Measurements from ENCODE around the gene CRTC1.

Gene CRTC1

GRCh38 chr19:18772620-18773587, 89.4 kb downstream of the CRTC1 start:
- no peak for DNase-seq

DNA sequence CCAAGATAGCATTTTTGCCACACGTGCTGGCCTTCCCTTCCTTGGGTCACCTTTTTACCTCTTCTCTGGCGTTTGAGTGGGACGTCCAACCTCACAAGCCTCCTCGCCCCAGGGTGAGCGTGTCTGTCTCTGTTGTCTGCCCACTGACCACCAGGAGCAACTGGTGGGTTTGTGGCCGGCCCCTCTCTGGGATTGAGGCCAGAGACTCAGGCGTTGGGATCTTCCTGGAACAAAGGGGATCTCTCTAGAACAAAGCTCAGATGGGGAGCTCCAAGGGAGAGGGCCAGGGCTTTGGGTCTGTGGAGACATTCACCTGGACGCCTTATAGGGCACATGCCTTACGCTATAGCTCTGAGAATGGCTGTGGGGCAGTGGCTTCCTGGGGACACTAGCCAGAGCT, 90.2 kb downstream of the CRTC1 start:
- no peak for DNase-seq

GRCh38 chr19:18774107-18774506, 90.6 kb downstream of the CRTC1 start:
- DNase-seq: no peak

DNA sequence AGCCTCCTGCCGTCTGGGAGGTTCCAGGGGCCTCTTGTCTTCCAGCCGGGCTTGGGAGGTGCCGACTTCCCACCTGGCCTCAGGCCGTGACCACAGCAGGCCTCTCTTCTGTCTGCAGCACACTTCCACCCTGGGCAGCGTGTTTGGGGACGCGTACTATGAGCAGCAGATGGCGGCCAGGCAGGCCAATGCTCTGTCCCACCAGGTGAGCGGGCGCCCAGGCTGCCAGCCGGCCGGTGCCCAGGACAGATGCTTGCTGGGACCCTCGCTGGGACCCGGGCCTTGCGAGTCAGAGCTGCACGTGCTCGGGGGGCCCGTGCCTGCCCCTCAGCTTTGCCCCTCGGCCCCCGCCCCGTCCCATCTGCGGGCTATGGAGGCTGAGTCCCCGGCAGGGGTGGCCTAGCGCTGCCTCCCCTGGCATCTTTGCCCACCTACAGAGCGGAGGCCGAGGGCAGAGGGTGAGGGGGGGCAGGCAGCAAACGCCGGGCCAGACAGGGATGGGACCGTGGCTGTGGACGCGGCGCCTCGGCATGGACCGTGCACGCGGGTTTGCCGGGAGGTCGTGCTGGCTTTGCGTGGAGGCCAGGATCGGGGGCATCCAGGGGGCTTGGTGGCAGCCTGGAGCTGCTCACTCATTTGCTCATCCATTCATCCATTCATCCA, 91.4 kb downstream of the CRTC1 start:
- DNase-seq: no peak

- no peak for DNase-seq
Measured at GRCh38 chr19:18775586-18776287, 92.3 kb downstream of the CRTC1 start.

DNA sequence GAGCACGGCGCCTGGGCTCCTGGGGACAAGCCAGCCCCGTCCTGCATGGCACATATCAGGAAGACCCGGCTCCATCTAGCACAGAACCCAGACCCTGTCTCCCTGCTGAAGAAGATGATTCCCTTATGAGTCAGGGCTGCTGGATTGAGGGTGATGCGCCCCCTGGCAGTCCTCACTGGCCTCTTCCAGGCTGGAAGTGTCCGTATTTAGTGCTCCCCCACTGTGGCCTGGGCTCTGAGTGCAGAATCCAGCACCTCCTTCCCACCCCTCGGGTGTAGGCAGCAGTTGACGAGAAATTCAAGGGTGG, 92.8 kb downstream of the CRTC1 start:
- no peak for DNase-seq

GRCh38 chr19:18776736-18777135, 93.3 kb downstream of the CRTC1 start:
- no peak for DNase-seq

- no peak for DNase-seq
Measured at GRCh38 chr19:18777301-18778075, 94.0 kb downstream of the CRTC1 start.

DNA sequence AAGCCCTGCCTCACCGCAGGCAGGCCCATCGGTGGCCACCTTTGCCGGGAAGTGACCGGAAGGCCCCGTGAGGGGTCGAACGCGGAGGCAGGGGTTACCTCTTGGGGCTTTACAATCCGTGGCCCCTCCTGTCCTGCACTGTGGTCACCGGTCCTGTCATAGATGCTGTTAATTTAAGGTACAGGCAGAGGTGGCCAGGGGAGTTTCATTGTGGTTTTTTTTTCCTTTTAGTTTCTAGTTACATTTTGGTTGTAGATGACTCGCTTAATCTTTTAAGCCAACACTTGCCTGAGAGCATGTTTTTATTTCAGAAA, 94.6 kb downstream of the CRTC1 start:
- DNase-seq: no peak

DNA sequence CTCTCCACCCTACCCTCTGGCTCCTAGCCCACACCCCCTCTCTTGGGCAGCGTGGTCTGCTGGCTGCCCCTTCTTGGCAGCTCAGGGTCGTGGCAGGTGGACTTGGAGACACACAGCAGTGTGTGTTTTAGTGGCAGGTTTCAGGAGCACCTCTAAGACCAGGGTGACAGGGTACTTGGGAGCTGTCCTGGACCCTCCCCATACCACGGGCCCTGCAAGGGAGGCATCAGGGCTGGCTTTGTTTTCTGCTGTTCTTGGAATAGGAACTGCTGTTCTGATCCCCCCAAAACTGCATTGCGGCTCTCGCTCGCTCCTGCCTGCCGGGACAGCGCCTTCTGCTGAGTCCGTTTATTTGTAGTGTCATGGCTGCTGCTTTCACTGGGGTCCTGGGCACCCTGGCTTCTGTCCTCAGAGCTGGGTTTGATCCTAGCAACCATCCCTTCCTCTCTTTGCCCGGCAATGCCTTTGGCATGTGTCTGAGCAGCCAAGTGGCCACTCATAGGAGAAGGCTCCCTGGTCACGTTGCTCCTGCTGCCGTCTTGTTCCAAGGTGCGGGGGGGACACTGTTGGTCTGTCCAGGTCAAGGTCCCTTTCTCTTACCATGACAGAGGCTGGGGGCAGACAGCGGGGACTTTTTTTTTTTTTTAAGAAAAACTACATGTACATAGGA, 95.5 kb downstream of the CRTC1 start:
- no peak for DNase-seq

GRCh38 chr19:18780081-18780480, 96.6 kb downstream of the CRTC1 start:
- DNase-seq: no peak

GRCh38 chr19:18780631-18781030, 97.2 kb downstream of the CRTC1 start:
- no peak for DNase-seq

- DNase-seq: no peak
Measured at GRCh38 chr19:18781047-18781600, 97.6 kb downstream of the CRTC1 start.

GRCh38 chr19:18781885-18782527, 98.5 kb downstream of the CRTC1 start:
- DNase-seq: no peak

DNA sequence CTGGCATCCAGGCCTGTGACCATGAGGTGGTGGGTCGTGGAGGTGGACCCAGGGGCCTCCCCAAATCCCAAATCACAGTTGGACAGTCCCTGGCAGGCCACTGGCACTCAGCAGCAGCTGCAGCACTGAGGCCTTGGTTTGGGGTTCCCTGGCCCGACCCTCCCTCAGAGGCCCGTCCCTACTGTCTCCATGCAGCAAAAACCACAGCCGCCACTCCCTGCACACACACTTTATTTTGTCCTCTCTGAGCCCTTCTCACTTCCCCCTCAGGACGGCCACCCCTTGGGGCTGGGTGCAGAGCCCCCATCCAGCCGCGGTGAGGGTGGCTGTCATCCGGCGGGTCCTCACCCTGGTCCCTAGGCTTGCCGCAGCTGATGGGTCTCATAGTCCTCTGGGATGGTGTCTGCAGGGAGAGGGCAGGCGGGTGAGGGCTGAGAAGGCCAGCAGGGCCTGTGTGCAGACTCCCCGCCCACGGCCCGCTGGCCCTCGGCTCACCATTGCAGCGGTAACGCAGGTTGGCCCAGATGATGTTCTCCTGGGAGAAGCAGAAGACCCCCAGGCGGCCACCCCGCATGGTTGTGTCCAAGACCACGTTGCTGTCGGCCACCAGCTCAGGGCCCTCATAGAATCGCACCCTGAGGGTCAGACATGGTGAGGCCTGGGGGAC, 99.2 kb downstream of the CRTC1 start:
- DNase-seq: no peak

DNA sequence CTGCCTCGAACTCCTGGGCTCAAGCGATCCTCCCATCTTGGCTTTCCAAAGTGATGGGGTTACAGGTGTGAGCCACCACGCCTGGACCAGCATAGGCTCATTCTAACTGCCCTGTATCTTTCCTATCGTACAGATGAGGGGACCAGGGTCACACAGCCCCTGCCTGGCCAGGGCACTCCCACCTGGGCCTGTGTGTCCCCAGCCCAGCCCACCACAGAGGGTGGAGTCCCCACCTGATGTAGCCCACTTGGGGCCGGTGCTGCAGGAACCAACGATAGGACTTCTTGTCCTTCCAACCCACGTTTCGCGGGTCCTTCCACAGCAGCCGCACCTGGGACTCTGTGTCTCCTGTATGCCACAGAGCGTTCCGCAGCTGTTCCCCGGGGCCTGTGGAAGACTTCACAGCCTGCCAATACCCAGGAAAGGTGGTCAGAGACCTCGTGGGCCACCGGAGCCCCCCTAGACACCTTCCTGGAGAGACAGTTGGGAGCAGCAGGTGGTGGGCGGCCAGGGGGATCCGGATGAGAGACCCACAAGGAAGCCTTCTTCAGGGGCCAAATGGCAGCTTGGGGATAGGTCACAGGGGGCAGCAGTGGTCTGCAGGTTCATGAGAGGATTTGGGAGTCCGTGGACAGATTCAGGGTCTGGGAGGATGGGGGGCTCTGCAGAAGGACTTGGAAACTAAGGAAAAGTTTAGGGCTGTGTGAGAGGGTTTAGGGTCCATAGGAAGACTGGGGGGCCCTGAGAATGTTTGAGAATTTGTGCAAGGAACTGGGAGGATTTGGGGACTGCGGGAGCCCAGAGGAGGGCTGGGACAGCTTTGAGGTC, 100.7 kb downstream of the CRTC1 start:
- no peak for DNase-seq

- no peak for DNase-seq
Measured at GRCh38 chr19:18784786-18785120, 101.3 kb downstream of the CRTC1 start.

- peak; percentile 80 for DNase-seq
Measured at GRCh38 chr19:18785179-18786124, 102.0 kb downstream of the CRTC1 start.
